SJSA1 (cell line): ENCODE data around the gene FHL1. TPM values are rescaled to one million over a fixed set of nuclear protein-coding genes. Genes with fewer than 3 reads are reported as not detected.
"Not testable (repeated sequence)": the region's sequence is repeated elsewhere in the genome, so short reads cannot be mapped to it uniquely, and the experiment has no call there.

Experiments
- DNase-seq, 2 experiments: peaks; one replicate each; pipeline ENCODE4 v3.0.0-alpha.2; 2015 to 2020; ENCODE audit warnings: low spot score in 2 of 2, low read depth in 1 of 2
- H3K27ac ChIP-seq: fragments of 250-450 bp; sonication (Bioruptor Pico); 2 replicates; pipeline ENCODE4 v1.5.1; 2020; ENCODE audit warnings: mild to moderate bottlenecking, moderate library complexity
- H3K27me3 ChIP-seq: fragments of 250-450 bp; sonication (Bioruptor Pico); replicated peaks from 2 replicates; pipeline ENCODE4 v1.5.1; 2020; ENCODE audit warnings: mild to moderate bottlenecking, moderate library complexity
- H3K36me3 ChIP-seq: fragments of 250-450 bp; sonication (Bioruptor Pico); 2 replicates; pipeline ENCODE4 v1.5.1; 2020; ENCODE audit warnings: mild to moderate bottlenecking
- H3K4me1 ChIP-seq: fragments of 250-450 bp; sonication (Bioruptor Pico); replicated peaks from 2 replicates; pipeline ENCODE4 v1.6.1; 2021; ENCODE audit warnings: mild to moderate bottlenecking
- H3K4me3 ChIP-seq: fragments of 250-450 bp; sonication (Bioruptor Pico); 2 replicates; pipeline ENCODE4 v1.5.1; 2020; ENCODE audit warnings: mild to moderate bottlenecking
- H3K9me3 ChIP-seq: fragments of 250-450 bp; sonication (Bioruptor Pico); replicated peaks from 2 replicates; pipeline ENCODE4 v1.5.1; 2020; ENCODE audit warnings: mild to moderate bottlenecking
- total RNA-seq: library from RNA; depleted of rRNA; stranded (reverse); fragments of >200 nt; shearing (Covaris generic); gene quantifications from 2 replicates; pipeline ENCODE4 v1.2.3, GENCODE V29; 2014

Gene FHL1
- total RNA-seq, 1 experiment from 2014 or later: 104 TPM

- DNase-seq: no peak
- no peak overlapping the region for H3K27ac ChIP-seq
- peaks cover 58% of the 10 kb centered on the region for H3K4me1 ChIP-seq
- peaks cover 24% of the 10 kb centered on the region for H3K36me3 ChIP-seq
- no peaks in the 10 kb centered on the region for H3K9me3 ChIP-seq
- no peak overlapping the region for H3K4me3 ChIP-seq
- no peaks in the 10 kb centered on the region for H3K27me3 ChIP-seq
These were observed 64.6 kb downstream of the FHL1 start for GRCh38 chrX:136211766-136212556.

GRCh38 chrX:136212557-136213111 is 65.3 kb downstream of the FHL1 start:
- Histone ChIP-seq H3K4me3 (no peak overlapping the region), H3K4me1 (peaks cover 62% of the 10 kb centered on the region), H3K27ac (no peak overlapping the region; the same call in 1 of the 2 replicates), H3K9me3 (no peaks in the 10 kb centered on the region), H3K36me3 (peaks cover 28% of the 10 kb centered on the region), H3K27me3 (no peaks in the 10 kb centered on the region)
- DNase-seq: no peak

- peaks cover 31% of the 10 kb centered on the region for H3K36me3 ChIP-seq
- no peaks in the 10 kb centered on the region for H3K9me3 ChIP-seq
- H3K4me1 ChIP-seq: peaks cover 55% of the 10 kb centered on the region
- H3K4me3 ChIP-seq: no peak overlapping the region
- DNase-seq: peak; percentile 94 to 96
- peak overlapping the region; percentile 98 for H3K27ac ChIP-seq
- no peaks in the 10 kb centered on the region for H3K27me3 ChIP-seq
These were observed 67.2 kb downstream of the FHL1 start for GRCh38 chrX:136214551-136214950.

GRCh38 chrX:136215559-136215958 is 68.2 kb downstream of the FHL1 start:
- H3K4me1 ChIP-seq: peaks cover 59% of the 10 kb centered on the region
- DNase-seq: peak in 1 of 2 experiments; percentile 51
- no peaks in the 10 kb centered on the region for H3K27me3 ChIP-seq
- no peaks in the 10 kb centered on the region for H3K9me3 ChIP-seq
- H3K27ac ChIP-seq: peak overlapping the region; percentile 98
- no peak overlapping the region for H3K4me3 ChIP-seq
- peaks cover 41% of the 10 kb centered on the region for H3K36me3 ChIP-seq

GRCh38 chrX:136219893-136220292 is 72.6 kb downstream of the FHL1 start:
- Histone ChIP-seq H3K27ac (no peak overlapping the region), H3K27me3 (no peaks in the 10 kb centered on the region), H3K4me3 (no peak overlapping the region), H3K4me1 (peaks cover 35% of the 10 kb centered on the region), H3K9me3 (no peaks in the 10 kb centered on the region), H3K36me3 (peaks cover 62% of the 10 kb centered on the region)
- no peak for DNase-seq

- Histone ChIP-seq H3K27me3 (no peaks in the 10 kb centered on the region), H3K4me3 (no peak overlapping the region), H3K36me3 (peaks cover 67% of the 10 kb centered on the region), H3K4me1 (peaks cover 28% of the 10 kb centered on the region), H3K27ac (peak overlapping the region; percentile 63), H3K9me3 (no peaks in the 10 kb centered on the region)
- DNase-seq: no peak
These were observed 73.2 kb downstream of the FHL1 start for GRCh38 chrX:136220540-136220939.

- no peaks in the 10 kb centered on the region for H3K27me3 ChIP-seq
- H3K27ac ChIP-seq: peak overlapping the region; percentile 63
- no peak overlapping the region for H3K4me3 ChIP-seq
- H3K36me3 ChIP-seq: peaks cover 71% of the 10 kb centered on the region
- H3K4me1 ChIP-seq: peaks cover 24% of the 10 kb centered on the region
- no peak for DNase-seq
- no peaks in the 10 kb centered on the region for H3K9me3 ChIP-seq
These were observed 73.6 kb downstream of the FHL1 start for GRCh38 chrX:136220951-136221350.

GRCh38 chrX:136221851-136222513 is 74.6 kb downstream of the FHL1 start:
- Histone ChIP-seq H3K36me3 (peaks cover 73% of the 10 kb centered on the region), H3K27me3 (no peaks in the 10 kb centered on the region), H3K4me1 (peaks cover 15% of the 10 kb centered on the region), H3K4me3 (no peak overlapping the region), H3K9me3 (no peaks in the 10 kb centered on the region), H3K27ac (no peak overlapping the region)
- no peak for DNase-seq

- no peaks in the 10 kb centered on the region for H3K27me3 ChIP-seq
- H3K4me3 ChIP-seq: no peak overlapping the region
- H3K4me1 ChIP-seq: no peaks in the 10 kb centered on the region
- no peak for DNase-seq
- no peaks in the 10 kb centered on the region for H3K9me3 ChIP-seq
- H3K27ac ChIP-seq: no peak overlapping the region
- H3K36me3 ChIP-seq: peaks cover 53% of the 10 kb centered on the region
These were observed 79.7 kb downstream of the FHL1 start for GRCh38 chrX:136227074-136227473.

- Histone ChIP-seq H3K4me1 (no peaks in the 10 kb centered on the region), H3K27ac (no peak overlapping the region), H3K27me3 (no peaks in the 10 kb centered on the region), H3K36me3 (peaks cover 49% of the 10 kb centered on the region), H3K4me3 (no peak overlapping the region), H3K9me3 (no peaks in the 10 kb centered on the region)
- no peak for DNase-seq
These were observed 80.9 kb downstream of the FHL1 start for GRCh38 chrX:136227948-136228838.

- Histone ChIP-seq H3K9me3 (no peaks in the 10 kb centered on the region), H3K4me3 (no peak overlapping the region), H3K27me3 (no peaks in the 10 kb centered on the region), H3K27ac (no peak overlapping the region), H3K4me1 (no peaks in the 10 kb centered on the region), H3K36me3 (peaks cover 47% of the 10 kb centered on the region)
- DNase-seq: no peak
These were observed 81.5 kb downstream of the FHL1 start for GRCh38 chrX:136228839-136229207.

GRCh38 chrX:136237074-136237473 is 89.7 kb downstream of the FHL1 start:
- no peak overlapping the region for H3K4me3 ChIP-seq
- no peak overlapping the region for H3K27ac ChIP-seq
- no peaks in the 10 kb centered on the region for H3K4me1 ChIP-seq
- H3K9me3 ChIP-seq: no peaks in the 10 kb centered on the region
- H3K36me3 ChIP-seq: peaks cover 43% of the 10 kb centered on the region
- no peaks in the 10 kb centered on the region for H3K27me3 ChIP-seq
- DNase-seq: no peak

- not testable (repeated sequence) for H3K9me3 ChIP-seq, DNase-seq, H3K27me3 ChIP-seq, H3K4me3 ChIP-seq, H3K4me1 ChIP-seq, H3K27ac ChIP-seq
- peaks cover 44% of the 10 kb centered on the region for H3K36me3 ChIP-seq
These were observed 90.5 kb downstream of the FHL1 start for GRCh38 chrX:136237849-136238248.
